Tibial nerve (tissue), 4 donors: Measurements from ENCODE around the gene ALDH1A3. TPM values are rescaled to one million over a fixed set of nuclear protein-coding genes. Genes with fewer than 3 reads are reported as not detected.

ENCODE experiments used
- DNase-seq, 2 donors: peaks; one replicate each; pipeline ENCODE4 v3.0.0-alpha.2; 2019; ENCODE audit warnings: low spot score in 2 of 2
- H3K27ac ChIP-seq, 4 donors: fragments of 200-600 bp; sonication (generic) in 3 of 4; one replicate each; pipeline ENCODE4 v1.5.1; 2017 to 2019; ENCODE audit warnings: mild to moderate bottlenecking in 1 of 4
- H3K27me3 ChIP-seq, 2 donors: fragments of 200-600 bp; sonication (generic) in 1 of 2; one replicate each; pipeline versions ENCODE4 v1.5.1 to v1.6.0; 2017 to 2019
- H3K36me3 ChIP-seq, 3 donors: fragments of 200-600 bp; sonication (generic); one replicate each; pipeline ENCODE4 v1.5.1; 2018 to 2019
- H3K4me1 ChIP-seq, 4 donors: fragments of 200-600 bp; sonication (generic) in 3 of 4; one replicate each; pipeline ENCODE4 v1.5.1; 2017 to 2019
- H3K4me3 ChIP-seq, 4 donors: fragments of 200-600 bp; sonication (generic) in 3 of 4; one replicate each; pipeline ENCODE4 v1.5.1; 2017 to 2019; ENCODE audit warnings: mild to moderate bottlenecking in 1 of 4, moderate library complexity in 1 of 4
- H3K9me3 ChIP-seq, 4 donors: fragments of 200-600 bp; sonication (generic) in 3 of 4; one replicate each; pipeline ENCODE4 v1.5.1; 2017 to 2019
- EP300 ChIP-seq, 2 donors: sonication (generic); formaldehyde crosslinking; IDR thresholded peaks; one replicate each; pipeline ENCODE4 v1.6.1; 2017; ENCODE audit warnings: antibody characterized with exemption in 2 of 2, mild to moderate bottlenecking in 1 of 2
- POLR2A ChIP-seq, 2 donors: fragments of 450-650 bp; IDR thresholded peaks; one replicate each; pipeline ENCODE4 v1.6.1; 2017; ENCODE audit warnings: antibody characterized with exemption in 2 of 2, mild to moderate bottlenecking in 2 of 2, moderate library complexity in 2 of 2
- WGBS, 2 donors: methylation state at CpG; one replicate each; pipeline ENCODE4 v1.1.5; 2018; 5-methylcytosine and 5-hydroxymethylcytosine counted together
- small RNA-seq: library from RNA; depleted of rRNA; stranded (forward); fragments of <200 nt; gene quantifications from one replicate; pipeline ENCODE3, GENCODE V24; 2016
- total RNA-seq, 4 donors: library from RNA; depleted of rRNA; stranded (reverse); fragments of >200 nt; gene quantifications; one replicate each; pipeline ENCODE4 v1.1.0, GENCODE V29; 2016
- TF ChIP-seq, protein P1 (sequence below), 5 experiments: fragments of 200-600 bp in 3 of 5; fragments of 450-650 bp in 2 of 5; sonication (generic) in 3 of 5; IDR thresholded peaks; one replicate each; pipeline ENCODE4 v1.5.1; 2016 to 2019; ENCODE audit warnings: antibody characterized with exemption in 5 of 5, mild to moderate bottlenecking in 3 of 5, moderate library complexity in 2 of 5

ALDH1A3 gene
- total RNA-seq, 4 donors from 2014 or later: 30.6 to 69.6 (median 36.1) TPM

DNA sequence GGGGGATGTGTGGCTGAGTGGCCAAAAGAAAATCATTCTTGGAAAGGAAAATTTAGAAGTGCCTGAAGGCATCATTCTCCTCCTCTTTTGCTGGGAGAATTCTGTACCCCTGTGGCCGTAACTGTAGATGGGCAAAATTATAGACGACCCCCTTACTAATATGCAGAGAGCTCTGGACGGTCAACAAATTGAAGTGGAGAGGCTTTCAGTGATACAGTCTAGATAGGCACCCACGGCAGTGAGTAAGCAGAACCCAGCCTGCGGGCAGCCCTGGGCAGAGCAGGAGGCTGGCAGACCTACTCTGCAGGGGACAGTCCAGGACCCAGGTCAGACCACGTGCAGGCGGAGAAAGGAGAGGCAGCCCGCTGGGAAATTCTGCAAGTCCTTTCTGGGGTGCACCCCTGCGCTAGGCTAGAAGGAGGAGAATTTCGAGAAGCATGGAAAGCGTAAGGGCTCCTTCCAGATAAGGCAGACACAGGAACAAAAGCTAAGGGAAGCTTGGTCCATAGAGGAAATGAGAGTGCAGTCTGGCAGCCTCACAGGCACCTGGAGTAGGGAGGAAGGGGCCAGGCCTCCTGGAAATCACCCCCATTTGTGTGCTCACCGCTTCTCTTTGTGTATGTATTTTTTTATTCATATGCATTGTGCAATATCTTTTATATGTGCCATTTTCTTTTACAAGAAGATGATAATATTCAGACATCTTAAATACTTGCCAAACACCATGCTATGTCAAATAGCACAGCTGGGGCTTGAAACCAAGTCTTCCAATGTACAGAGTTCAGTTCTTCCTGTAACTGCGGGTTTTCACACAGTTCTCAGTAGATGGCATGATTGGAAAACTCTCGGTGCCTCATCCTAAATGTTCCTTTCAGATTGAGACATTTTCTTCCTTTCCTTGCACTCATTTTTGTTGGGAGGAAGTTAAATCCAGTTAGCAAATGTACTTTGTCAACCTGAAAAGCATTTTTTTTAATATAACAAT lies 79.7 kb downstream of the ALDH1A3 start:
- Histone ChIP-seq H3K4me1 (peaks cover 0 to 15% (median 9%) of the 10 kb centered on the region in 4 donors), H3K27me3 (no peaks in the 10 kb centered on the region), H3K27ac (peak overlapping the region in 1 of 4 donors; percentile 18), H3K36me3 (no peaks in the 10 kb centered on the region), H3K9me3 (no peaks in the 10 kb centered on the region), H3K4me3 (no peak overlapping the region)
- DNase-seq: no peak
- no peak for TF ChIP-seq POLR2A (IDR thresholded peaks at IDR 0.05)
- no peak for TF ChIP-seq EP300 (IDR thresholded peaks at IDR 0.05)
- TF ChIP-seq, protein P1, sequence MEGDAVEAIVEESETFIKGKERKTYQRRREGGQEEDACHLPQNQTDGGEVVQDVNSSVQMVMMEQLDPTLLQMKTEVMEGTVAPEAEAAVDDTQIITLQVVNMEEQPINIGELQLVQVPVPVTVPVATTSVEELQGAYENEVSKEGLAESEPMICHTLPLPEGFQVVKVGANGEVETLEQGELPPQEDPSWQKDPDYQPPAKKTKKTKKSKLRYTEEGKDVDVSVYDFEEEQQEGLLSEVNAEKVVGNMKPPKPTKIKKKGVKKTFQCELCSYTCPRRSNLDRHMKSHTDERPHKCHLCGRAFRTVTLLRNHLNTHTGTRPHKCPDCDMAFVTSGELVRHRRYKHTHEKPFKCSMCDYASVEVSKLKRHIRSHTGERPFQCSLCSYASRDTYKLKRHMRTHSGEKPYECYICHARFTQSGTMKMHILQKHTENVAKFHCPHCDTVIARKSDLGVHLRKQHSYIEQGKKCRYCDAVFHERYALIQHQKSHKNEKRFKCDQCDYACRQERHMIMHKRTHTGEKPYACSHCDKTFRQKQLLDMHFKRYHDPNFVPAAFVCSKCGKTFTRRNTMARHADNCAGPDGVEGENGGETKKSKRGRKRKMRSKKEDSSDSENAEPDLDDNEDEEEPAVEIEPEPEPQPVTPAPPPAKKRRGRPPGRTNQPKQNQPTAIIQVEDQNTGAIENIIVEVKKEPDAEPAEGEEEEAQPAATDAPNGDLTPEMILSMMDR (IDR thresholded peaks at IDR 0.05): no peak
- WGBS, 2 donors: 71 to 78% methylated on average over 14 of the region's 14 CpGs

Small RNA genes within 50 kb of the gene (small RNA-seq; reads per million reads assigned to genes)
- gene AC015712.3: not detected

Other genes starting within 250 kb of the ALDH1A3 start
- 10 to 100 TPM; 14.1 to 31.5 (median 16.8) TPM for gene LRRK1, start 39.5 kb downstream of the ALDH1A3 start, total RNA-seq